Stomach (tissue), 4 donors: ENCODE data around the gene ZNF385D.

ENCODE experiments used
- EP300 ChIP-seq: sonication (generic); formaldehyde crosslinking; IDR thresholded peaks from one replicate; pipeline ENCODE4 v1.6.1; 2017; ENCODE audit warnings: antibody characterized with exemption
- POLR2A ChIP-seq, 4 donors: fragments of 450-650 bp; IDR thresholded peaks; one replicate each; pipeline ENCODE4 v1.6.1; 2016; ENCODE audit warnings: antibody characterized with exemption in 4 of 4, control low read depth in 2 of 4, mild to moderate bottlenecking in 1 of 4, moderate library complexity in 1 of 4
- POLR2AphosphoS5 ChIP-seq, 3 donors: sonication (generic); formaldehyde crosslinking; IDR thresholded peaks; one replicate each; pipeline ENCODE4 v1.6.1; 2016; ENCODE audit warnings: antibody characterized with exemption in 3 of 3
- TF ChIP-seq, protein P1 (sequence below), 7 experiments: fragments of 450-650 bp in 4 of 7; fragments of 200-600 bp in 3 of 7; sonication (generic) in 3 of 7; IDR thresholded peaks; one replicate each; pipeline ENCODE4 v1.5.1; 2016 to 2019; ENCODE audit warnings: antibody characterized with exemption in 7 of 7, control low read depth in 2 of 7, mild to moderate bottlenecking in 1 of 7

DNA sequence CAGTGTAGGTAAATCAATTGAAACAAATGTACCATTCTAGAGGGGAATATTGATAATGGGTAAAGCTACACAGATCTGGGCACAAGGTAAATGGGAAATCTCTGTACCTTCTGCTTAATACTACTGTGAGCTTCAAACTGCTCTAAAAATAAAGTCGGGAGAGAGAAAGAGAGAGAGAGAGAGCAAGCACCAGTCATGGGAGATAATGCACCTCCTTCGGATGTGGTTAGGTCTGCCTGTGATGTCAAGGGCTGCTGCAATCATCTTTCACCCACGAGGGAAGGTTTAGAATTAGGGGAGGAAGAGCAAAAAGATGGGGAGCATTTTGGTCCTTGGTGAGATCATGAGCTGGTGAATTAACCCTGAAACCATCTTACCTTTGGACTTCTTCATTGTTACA, 219.1 kb downstream of the ZNF385D start:
- no peak for TF ChIP-seq POLR2A (IDR thresholded peaks at IDR 0.05)
- TF ChIP-seq, protein P1, sequence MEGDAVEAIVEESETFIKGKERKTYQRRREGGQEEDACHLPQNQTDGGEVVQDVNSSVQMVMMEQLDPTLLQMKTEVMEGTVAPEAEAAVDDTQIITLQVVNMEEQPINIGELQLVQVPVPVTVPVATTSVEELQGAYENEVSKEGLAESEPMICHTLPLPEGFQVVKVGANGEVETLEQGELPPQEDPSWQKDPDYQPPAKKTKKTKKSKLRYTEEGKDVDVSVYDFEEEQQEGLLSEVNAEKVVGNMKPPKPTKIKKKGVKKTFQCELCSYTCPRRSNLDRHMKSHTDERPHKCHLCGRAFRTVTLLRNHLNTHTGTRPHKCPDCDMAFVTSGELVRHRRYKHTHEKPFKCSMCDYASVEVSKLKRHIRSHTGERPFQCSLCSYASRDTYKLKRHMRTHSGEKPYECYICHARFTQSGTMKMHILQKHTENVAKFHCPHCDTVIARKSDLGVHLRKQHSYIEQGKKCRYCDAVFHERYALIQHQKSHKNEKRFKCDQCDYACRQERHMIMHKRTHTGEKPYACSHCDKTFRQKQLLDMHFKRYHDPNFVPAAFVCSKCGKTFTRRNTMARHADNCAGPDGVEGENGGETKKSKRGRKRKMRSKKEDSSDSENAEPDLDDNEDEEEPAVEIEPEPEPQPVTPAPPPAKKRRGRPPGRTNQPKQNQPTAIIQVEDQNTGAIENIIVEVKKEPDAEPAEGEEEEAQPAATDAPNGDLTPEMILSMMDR (IDR thresholded peaks at IDR 0.05), result no peak
- TF ChIP-seq POLR2AphosphoS5 (IDR thresholded peaks at IDR 0.05), result no peak
- TF ChIP-seq EP300, result no peak
